DMS 273 (cell line): Measurements from ENCODE around the gene HCFC1R1.
A peak's percentile ranks its signal among the peaks of the same experiment; 100 is the strongest.

Experiments
- DNase-seq: peaks from one replicate; lab custom pipeline; 2025; ENCODE audit not compliant: unreplicated experiment; lab: John Stamatoyannopoulos, UW

HCFC1R1 gene

DNA sequence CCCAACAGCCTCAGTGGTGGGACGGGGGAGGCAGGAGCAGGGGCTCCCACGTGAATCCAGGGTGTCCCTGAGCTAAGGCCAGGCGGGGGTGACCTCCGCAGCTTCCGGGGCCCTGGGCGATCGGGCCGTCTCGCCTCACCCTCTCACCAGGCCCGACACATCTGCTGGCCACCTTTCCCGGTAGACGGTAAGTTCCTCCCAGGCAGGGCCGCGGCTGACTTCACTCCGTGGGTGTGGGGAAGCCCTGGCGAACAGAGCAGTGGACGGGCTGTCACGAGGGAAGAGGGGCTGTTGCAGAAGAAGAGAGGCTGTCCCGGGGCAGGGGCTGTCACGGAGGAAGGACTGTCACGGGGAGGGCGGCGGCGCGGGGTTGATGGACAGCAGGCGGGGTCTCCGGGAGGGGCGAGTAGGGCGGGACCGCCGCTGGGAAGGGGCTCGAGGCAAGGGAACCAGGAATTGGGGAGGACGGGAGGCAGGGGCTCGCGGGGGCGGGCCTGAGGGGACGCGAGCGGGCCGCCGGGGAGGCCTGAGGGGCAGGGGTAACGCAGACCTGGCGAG is 44.0 kb downstream of the HCFC1R1 start:
- DNase-seq, result peak; percentile 64

DNA sequence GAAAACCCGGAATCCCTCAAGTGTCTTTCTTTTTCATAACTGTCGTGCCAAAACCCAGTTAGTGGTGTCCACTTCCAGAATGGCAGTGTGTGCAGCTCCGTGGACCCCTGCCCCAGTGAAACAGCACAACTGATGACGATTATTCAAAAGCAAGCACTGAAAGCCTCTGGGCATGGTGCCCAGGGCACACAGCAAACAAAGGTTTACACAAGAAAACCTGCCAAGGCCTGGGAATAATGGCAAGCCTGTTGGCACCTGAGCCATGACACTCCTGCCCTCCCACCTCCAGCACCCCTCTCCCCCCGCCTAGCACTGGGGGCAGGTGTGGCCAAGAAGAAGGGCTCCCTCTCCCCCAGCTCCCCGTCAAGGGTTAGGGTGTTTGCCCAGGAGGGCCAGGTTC is 46.3 kb downstream of the HCFC1R1 start:
- DNase-seq, result peak; percentile 53

- no peak for DNase-seq
Measured at GRCh38 chr16:2976673-2977072, 47.1 kb downstream of the HCFC1R1 start.

GRCh38 chr16:2976201-2976600 is 47.5 kb downstream of the HCFC1R1 start:
- no peak for DNase-seq

- DNase-seq, result no peak
Measured at GRCh38 chr16:2975161-2975795, 48.5 kb downstream of the HCFC1R1 start.

DNA sequence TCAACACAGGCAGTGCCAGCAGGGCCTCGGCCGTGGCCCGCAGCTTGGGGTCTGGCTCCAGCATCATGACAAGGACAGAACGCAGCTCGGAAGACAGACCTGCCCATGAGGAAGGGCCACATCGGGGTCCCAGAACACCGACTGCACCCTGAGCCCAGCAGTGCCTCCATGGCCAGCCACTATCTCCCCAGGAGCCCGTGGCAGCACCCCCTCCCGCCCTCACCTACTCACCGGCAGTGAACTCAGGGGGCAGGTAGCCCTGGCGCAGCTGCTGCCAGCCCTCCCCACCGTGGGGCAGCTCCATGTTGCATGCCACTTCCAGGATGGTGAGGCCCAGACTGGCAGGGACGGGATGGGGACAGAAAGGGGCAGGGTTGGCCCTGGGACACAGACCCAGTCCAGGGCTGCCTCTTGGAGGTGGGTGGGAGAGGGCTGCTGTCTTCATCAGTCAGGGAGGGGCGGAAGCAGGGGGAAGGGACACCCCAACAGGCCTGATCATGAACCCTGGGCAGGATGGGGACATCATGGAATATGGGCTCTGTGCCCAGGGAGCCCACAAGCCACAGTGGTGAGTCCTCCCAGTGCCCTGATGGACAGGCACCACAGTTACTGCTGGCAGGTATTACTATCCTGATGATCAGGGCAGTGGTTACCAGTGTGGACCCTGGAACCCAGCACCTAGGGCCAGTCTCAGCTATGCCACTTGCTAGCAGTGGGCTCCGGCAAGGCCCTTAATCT is 49.3 kb downstream of the HCFC1R1 start:
- no peak for DNase-seq

GRCh38 chr16:2973605-2974318 is 50.0 kb downstream of the HCFC1R1 start:
- DNase-seq, result no peak

- peak; percentile 38 for DNase-seq
Measured at GRCh38 chr16:2973093-2973492, 50.6 kb downstream of the HCFC1R1 start.
